ENCODE measurements around the gene NID1.

NID1 gene

GRCh38 chr1:235958021-235958420, 106.9 kb downstream of the NID1 start:
- no peak for TF ChIP-seq CTCF (IDR thresholded peaks at IDR 0.05; ENCODE audit: control insufficient read depth, extremely low read depth, insufficient read depth)
- DNase-seq (ENCODE audit: low read depth) = no peak
- no peak overlapping the region for H3K4me3 ChIP-seq (ENCODE audit: low read depth, low read length)

GRCh38 chr1:235955777-235956176, 109.1 kb downstream of the NID1 start:
- H3K4me3 ChIP-seq (ENCODE audit: low read depth, low read length) = no peak overlapping the region
- TF ChIP-seq CTCF (IDR thresholded peaks at IDR 0.05; ENCODE audit: control insufficient read depth, extremely low read depth, insufficient read depth) = no peak
- peak; percentile 69 for DNase-seq (ENCODE audit: low read depth)

- no peak for TF ChIP-seq CTCF (IDR thresholded peaks at IDR 0.05; ENCODE audit: control insufficient read depth, extremely low read depth, insufficient read depth)
- H3K4me3 ChIP-seq (ENCODE audit: low read depth, low read length) = no peak overlapping the region
- DNase-seq (ENCODE audit: low read depth) = no peak
Measured at GRCh38 chr1:235954306-235955283, 110.3 kb downstream of the NID1 start.

GRCh38 chr1:235953801-235954200, 111.1 kb downstream of the NID1 start:
- H3K4me3 ChIP-seq (ENCODE audit: low read depth, low read length) = no peak overlapping the region
- no peak for TF ChIP-seq CTCF (IDR thresholded peaks at IDR 0.05; ENCODE audit: control insufficient read depth, extremely low read depth, insufficient read depth)
- no peak for DNase-seq (ENCODE audit: low read depth)

- H3K4me3 ChIP-seq (ENCODE audit: low read depth, low read length) = no peak overlapping the region
- no peak for DNase-seq (ENCODE audit: low read depth)
- TF ChIP-seq CTCF (IDR thresholded peaks at IDR 0.05; ENCODE audit: control insufficient read depth, extremely low read depth, insufficient read depth) = no peak
Measured at GRCh38 chr1:235952950-235953615, 111.8 kb downstream of the NID1 start.

GRCh38 chr1:235951661-235952060, 113.2 kb downstream of the NID1 start:
- DNase-seq (ENCODE audit: low read depth) = no peak
- no peak for TF ChIP-seq CTCF (IDR thresholded peaks at IDR 0.05; ENCODE audit: control insufficient read depth, extremely low read depth, insufficient read depth)
- H3K4me3 ChIP-seq (ENCODE audit: low read depth, low read length) = no peak overlapping the region

Measured in LNCaP clone FGC (cell line).